Testis (tissue), 3 donors: ENCODE data around the gene AKAP6. TPM values are rescaled to one million over a fixed set of nuclear protein-coding genes. Genes with fewer than 3 reads are reported as not detected.

Source experiments
- DNase-seq: peaks from one replicate; pipeline ENCODE4 v3.0.0-alpha.2; 2019
- H3K27ac ChIP-seq, 2 donors: fragments of 200-600 bp; sonication (generic); one replicate each; pipeline ENCODE4 v1.5.1; 2019
- H3K27me3 ChIP-seq: fragments of 200-600 bp; sonication (generic); one replicate; pipeline ENCODE4 v1.5.1; 2019
- H3K36me3 ChIP-seq: fragments of 200-600 bp; sonication (generic); one replicate; pipeline ENCODE4 v1.5.1; 2017; ENCODE audit warnings: low read depth; ENCODE audit errors: missing control alignments
- H3K4me1 ChIP-seq: fragments of 200-600 bp; sonication (generic); one replicate; pipeline ENCODE4 v1.5.1; 2019
- H3K4me3 ChIP-seq, 2 donors: fragments of 200-600 bp; sonication (generic); one replicate each; pipeline ENCODE4 v1.5.1; 2017 to 2019
- H3K9me3 ChIP-seq: fragments of 200-600 bp; sonication (generic); one replicate; pipeline ENCODE4 v1.5.1; 2017
- CTCF ChIP-seq, 3 experiments: fragments of 450-650 bp in 2 of 3; fragments of 200-600 bp in 1 of 3; sonication (generic) in 1 of 3; IDR thresholded peaks; one replicate each; pipeline ENCODE4 v1.5.1; 2016 to 2019; ENCODE audit warnings: antibody characterized with exemption in 3 of 3, mild to moderate bottlenecking in 2 of 3, moderate library complexity in 1 of 3
- POLR2A ChIP-seq: fragments of 450-650 bp; IDR thresholded peaks from one replicate; pipeline ENCODE4 v1.6.1; 2017; ENCODE audit warnings: antibody characterized with exemption, mild to moderate bottlenecking, moderate library complexity
- WGBS, 2 donors: methylation state at CpG; one replicate each; pipeline ENCODE4 v1.1.5; 2018; 5-methylcytosine and 5-hydroxymethylcytosine counted together
- intact Hi-C: fragments of 100-400 bp; cut with DNase I; formaldehyde crosslinking; loops from one replicate; pipeline ENCODE4 v1.15.1; 2023; ENCODE audit warnings: low total_unique reads
- polyA plus RNA-seq: library from polyadenylated mRNA; stranded (reverse); fragments of 350-450 nt; fragmentation: Illumina TruSeq; extraction: RNeasy Lipid Tissue Mini Kit (QIAGEN cat#74804); gene quantifications from one replicate; pipeline ENCODE4 v1.2.3, GENCODE V29; 2014; ENCODE audit warnings: low read depth, low replicate concordance; ENCODE audit not compliant: insufficient read depth
- total RNA-seq, 2 donors: library from RNA; depleted of rRNA; stranded (reverse); fragments of >200 nt; gene quantifications; one replicate each; pipeline ENCODE4 v1.2.3, GENCODE V29; 2016

AKAP6 gene
- total and polyA plus RNA-seq, 3 donors from 2014 or later, result 26.6 to 30.9 (median 30.9) TPM

GRCh38 chr14:32633224-32633859 is 304.2 kb downstream of the AKAP6 start:
- DNase-seq, result no peak
- 89 to 91% methylated on average over 3 of the region's 3 CpGs for WGBS, 2 donors

GRCh38 chr14:32633930-32634329 is 304.8 kb downstream of the AKAP6 start:
- Histone ChIP-seq H3K36me3 (no peaks in the 10 kb centered on the region), H3K9me3 (no peaks in the 10 kb centered on the region), H3K4me3 (no peak overlapping the region), H3K27ac (no peak overlapping the region), H3K4me1 (no peaks in the 10 kb centered on the region), H3K27me3 (no peaks in the 10 kb centered on the region)
- TF ChIP-seq CTCF (IDR thresholded peaks at IDR 0.05) (no peak), POLR2A (no peak)
- intact Hi-C loops, result no loop called here
- DNase-seq, result no peak

More at GRCh38 chr14:32633224-32633859, 304.2 kb downstream of the AKAP6 start:
- Histone ChIP-seq H3K36me3 (no peaks in the 10 kb centered on the region), H3K27ac (no peak overlapping the region), H3K27me3 (no peaks in the 10 kb centered on the region), H3K4me1 (no peaks in the 10 kb centered on the region), H3K9me3 (no peaks in the 10 kb centered on the region), H3K4me3 (no peak overlapping the region)
- intact Hi-C loops, result no loop called here
- TF ChIP-seq CTCF (IDR thresholded peaks at IDR 0.05), result no peak
- no peak for TF ChIP-seq POLR2A

- 24 to 45% methylated on average over 2 of the region's 2 CpGs for WGBS, 2 donors
- no peak for DNase-seq
- intact Hi-C loops, result no loop called here
- no peak for TF ChIP-seq CTCF (IDR thresholded peaks at IDR 0.05)
- TF ChIP-seq POLR2A, result no peak
- H3K9me3 ChIP-seq, result no peaks in the 10 kb centered on the region
- H3K4me1 ChIP-seq, result no peaks in the 10 kb centered on the region
- H3K27ac ChIP-seq, result no peak overlapping the region
- no peaks in the 10 kb centered on the region for H3K36me3 ChIP-seq
- H3K4me3 ChIP-seq, result no peak overlapping the region
- H3K27me3 ChIP-seq, result no peaks in the 10 kb centered on the region
Measured at GRCh38 chr14:32635061-32635719, 306.1 kb downstream of the AKAP6 start.

GRCh38 chr14:32637582-32637981 is 308.5 kb downstream of the AKAP6 start:
- Histone ChIP-seq H3K4me3 (no peak overlapping the region), H3K27ac (no peak overlapping the region), H3K4me1 (no peaks in the 10 kb centered on the region), H3K36me3 (no peaks in the 10 kb centered on the region), H3K27me3 (no peaks in the 10 kb centered on the region), H3K9me3 (no peaks in the 10 kb centered on the region)
- 57 to 77% methylated on average over 2 of the region's 2 CpGs for WGBS, 2 donors
- intact Hi-C loops, result no loop called here
- DNase-seq, result no peak
- no peak for TF ChIP-seq POLR2A

- H3K4me3 ChIP-seq, result no peak overlapping the region
- H3K36me3 ChIP-seq, result no peaks in the 10 kb centered on the region
- intact Hi-C loops, result no loop called here
- no peak for DNase-seq
- H3K9me3 ChIP-seq, result no peaks in the 10 kb centered on the region
- WGBS, 2 donors, result 94 to 97% methylated on average over 2 of the region's 2 CpGs
- H3K4me1 ChIP-seq, result no peaks in the 10 kb centered on the region
- H3K27ac ChIP-seq, result no peak overlapping the region
- TF ChIP-seq POLR2A (no peak), CTCF (IDR thresholded peaks at IDR 0.05) (no peak)
- H3K27me3 ChIP-seq, result no peaks in the 10 kb centered on the region
Measured at GRCh38 chr14:32639208-32639607, 310.1 kb downstream of the AKAP6 start.
